Gastroesophageal sphincter (tissue), 3 donors: Measurements from ENCODE around the gene BUD31.

ENCODE experiments used
- EP300 ChIP-seq: sonication (generic); formaldehyde crosslinking; IDR thresholded peaks from one replicate; pipeline ENCODE4 v1.6.1; 2017; ENCODE audit warnings: antibody characterized with exemption, mild to moderate bottlenecking
- POLR2A ChIP-seq, 2 donors: fragments of 450-650 bp; IDR thresholded peaks; one replicate each; pipeline ENCODE4 v1.6.1; 2017; ENCODE audit warnings: antibody characterized with exemption in 2 of 2, mild to moderate bottlenecking in 2 of 2, moderate library complexity in 1 of 2
- POLR2AphosphoS5 ChIP-seq: sonication (generic); formaldehyde crosslinking; IDR thresholded peaks from one replicate; pipeline ENCODE4 v1.6.1; 2017; ENCODE audit warnings: antibody characterized with exemption
- TF ChIP-seq, protein P1 (sequence below), 4 experiments: fragments of 200-600 bp in 2 of 4; fragments of 450-650 bp in 2 of 4; sonication (generic) in 1 of 4; IDR thresholded peaks; one replicate each; pipeline ENCODE4 v1.5.1; 2017 to 2019; ENCODE audit warnings: antibody characterized with exemption in 4 of 4, mild to moderate bottlenecking in 2 of 4, moderate library complexity in 2 of 4

DNA sequence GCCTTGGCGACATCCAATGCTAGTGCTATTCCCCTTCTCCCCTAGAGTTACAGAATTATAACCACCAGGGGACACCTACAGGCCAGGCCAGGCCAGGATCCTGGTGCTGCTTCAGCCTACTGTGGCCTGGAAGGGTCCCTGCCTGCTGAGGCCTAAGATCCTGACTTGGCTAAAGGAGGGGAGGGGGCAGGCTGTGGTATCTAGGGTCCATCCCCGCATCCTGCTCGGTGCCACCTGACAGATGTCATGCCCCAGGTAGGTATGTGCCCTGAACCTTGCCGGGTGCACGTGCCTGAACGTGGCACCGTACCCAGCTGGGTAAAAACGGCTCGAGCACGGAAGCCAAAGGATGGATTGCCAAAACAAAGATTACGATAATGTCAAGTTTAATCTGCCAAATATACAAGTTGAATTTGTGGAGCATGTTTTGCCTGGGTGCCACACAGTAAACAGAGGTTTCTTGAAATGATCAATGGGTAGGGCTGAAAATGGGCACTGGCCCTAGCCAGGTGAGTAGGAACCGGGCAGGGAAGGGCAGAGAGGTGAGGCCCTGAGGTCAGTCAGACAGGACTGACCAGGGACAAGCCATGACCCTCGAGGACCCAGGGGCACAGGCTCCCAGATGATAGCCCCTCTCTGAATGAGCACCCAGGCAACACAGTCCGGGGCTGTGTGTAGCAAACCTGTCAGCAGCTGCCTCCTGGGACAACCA is 13.0 kb upstream of the BUD31 start:
- TF ChIP-seq, protein P1, sequence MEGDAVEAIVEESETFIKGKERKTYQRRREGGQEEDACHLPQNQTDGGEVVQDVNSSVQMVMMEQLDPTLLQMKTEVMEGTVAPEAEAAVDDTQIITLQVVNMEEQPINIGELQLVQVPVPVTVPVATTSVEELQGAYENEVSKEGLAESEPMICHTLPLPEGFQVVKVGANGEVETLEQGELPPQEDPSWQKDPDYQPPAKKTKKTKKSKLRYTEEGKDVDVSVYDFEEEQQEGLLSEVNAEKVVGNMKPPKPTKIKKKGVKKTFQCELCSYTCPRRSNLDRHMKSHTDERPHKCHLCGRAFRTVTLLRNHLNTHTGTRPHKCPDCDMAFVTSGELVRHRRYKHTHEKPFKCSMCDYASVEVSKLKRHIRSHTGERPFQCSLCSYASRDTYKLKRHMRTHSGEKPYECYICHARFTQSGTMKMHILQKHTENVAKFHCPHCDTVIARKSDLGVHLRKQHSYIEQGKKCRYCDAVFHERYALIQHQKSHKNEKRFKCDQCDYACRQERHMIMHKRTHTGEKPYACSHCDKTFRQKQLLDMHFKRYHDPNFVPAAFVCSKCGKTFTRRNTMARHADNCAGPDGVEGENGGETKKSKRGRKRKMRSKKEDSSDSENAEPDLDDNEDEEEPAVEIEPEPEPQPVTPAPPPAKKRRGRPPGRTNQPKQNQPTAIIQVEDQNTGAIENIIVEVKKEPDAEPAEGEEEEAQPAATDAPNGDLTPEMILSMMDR (IDR thresholded peaks at IDR 0.05), result no peak
- TF ChIP-seq POLR2AphosphoS5 (no peak), POLR2A (IDR thresholded peaks at IDR 0.05) (no peak), EP300 (no peak)
